ENCODE results near the gene HSP90AB1. TPM values are rescaled to one million over a fixed set of nuclear protein-coding genes. Genes with fewer than 3 reads are reported as not detected.

HSP90AB1 gene
- total and polyA plus RNA-seq, 9 of the 15 experiments (the other 6 are each of a cell fraction or from before 2014, with no cell fraction given), result 1,780 to 3,358 (median 2,262) TPM

DNA sequence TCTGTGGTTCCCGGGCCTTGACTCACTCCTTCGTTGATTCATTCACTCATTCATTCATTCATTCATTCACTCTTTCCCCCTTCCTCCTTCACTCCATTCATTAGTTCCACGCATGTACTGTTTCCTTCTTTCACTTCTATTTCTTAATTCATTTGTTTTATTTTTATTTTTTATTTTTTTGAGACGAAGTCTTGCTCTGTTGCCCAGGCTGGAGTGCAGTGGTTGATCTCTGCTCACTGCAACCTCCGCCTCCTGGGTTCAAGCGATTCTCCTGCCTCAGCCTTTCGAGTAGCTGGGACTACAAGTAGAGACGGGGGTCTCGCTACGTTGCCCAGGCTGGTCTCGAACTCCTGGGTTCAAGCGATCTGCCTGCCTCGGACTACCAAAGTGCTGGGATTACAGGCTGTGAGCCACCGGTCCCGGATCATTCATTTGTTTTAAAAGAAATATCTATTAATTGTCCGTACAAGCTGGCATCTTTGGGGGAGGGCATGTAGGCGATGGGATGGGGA, 18.9 kb downstream of the HSP90AB1 start (continued):
- TF ChIP-seq, protein P1, sequence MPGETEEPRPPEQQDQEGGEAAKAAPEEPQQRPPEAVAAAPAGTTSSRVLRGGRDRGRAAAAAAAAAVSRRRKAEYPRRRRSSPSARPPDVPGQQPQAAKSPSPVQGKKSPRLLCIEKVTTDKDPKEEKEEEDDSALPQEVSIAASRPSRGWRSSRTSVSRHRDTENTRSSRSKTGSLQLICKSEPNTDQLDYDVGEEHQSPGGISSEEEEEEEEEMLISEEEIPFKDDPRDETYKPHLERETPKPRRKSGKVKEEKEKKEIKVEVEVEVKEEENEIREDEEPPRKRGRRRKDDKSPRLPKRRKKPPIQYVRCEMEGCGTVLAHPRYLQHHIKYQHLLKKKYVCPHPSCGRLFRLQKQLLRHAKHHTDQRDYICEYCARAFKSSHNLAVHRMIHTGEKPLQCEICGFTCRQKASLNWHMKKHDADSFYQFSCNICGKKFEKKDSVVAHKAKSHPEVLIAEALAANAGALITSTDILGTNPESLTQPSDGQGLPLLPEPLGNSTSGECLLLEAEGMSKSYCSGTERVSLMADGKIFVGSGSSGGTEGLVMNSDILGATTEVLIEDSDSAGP (CRISPR knock-in tag; IDR thresholded peaks at IDR 0.05), result no peak
- TF ChIP-seq SMAD3 (CRISPR knock-in tag; conservative IDR thresholded peaks at IDR 0.05), result no peak
- TF ChIP-seq ARNT (IDR thresholded peaks at IDR 0.05), result peak; percentile 49 to 64; a peak in 2 of 4 replicates
- TF ChIP-seq NEUROD1 (IDR thresholded peaks at IDR 0.05; ENCODE audit: borderline replicate concordance, low read depth, low read length, partially characterized antibody), result no peak
- no peak for TF ChIP-seq CBFB (CRISPR knock-in tag; IDR thresholded peaks at IDR 0.05)
- no peak for TF ChIP-seq HMBOX1 (IDR thresholded peaks at IDR 0.05)
- TF ChIP-seq SREBF2 (CRISPR knock-in tag; IDR thresholded peaks at IDR 0.05), result no peak
- TF ChIP-seq, protein P2, sequence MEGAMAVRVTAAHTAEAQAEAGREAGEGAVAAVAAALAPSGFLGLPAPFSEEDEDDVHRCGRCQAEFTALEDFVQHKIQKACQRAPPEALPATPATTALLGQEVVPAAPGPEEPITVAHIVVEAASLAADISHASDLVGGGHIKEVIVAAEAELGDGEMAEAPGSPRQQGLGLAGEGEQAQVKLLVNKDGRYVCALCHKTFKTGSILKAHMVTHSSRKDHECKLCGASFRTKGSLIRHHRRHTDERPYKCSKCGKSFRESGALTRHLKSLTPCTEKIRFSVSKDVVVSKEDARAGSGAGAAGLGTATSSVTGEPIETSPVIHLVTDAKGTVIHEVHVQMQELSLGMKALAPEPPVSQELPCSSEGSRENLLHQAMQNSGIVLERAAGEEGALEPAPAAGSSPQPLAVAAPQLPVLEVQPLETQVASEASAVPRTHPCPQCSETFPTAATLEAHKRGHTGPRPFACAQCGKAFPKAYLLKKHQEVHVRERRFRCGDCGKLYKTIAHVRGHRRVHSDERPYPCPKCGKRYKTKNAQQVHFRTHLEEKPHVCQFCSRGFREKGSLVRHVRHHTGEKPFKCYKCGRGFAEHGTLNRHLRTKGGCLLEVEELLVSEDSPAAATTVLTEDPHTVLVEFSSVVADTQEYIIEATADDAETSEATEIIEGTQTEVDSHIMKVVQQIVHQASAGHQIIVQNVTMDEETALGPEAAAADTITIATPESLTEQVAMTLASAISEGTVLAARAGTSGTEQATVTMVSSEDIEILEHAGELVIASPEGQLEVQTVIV (CRISPR knock-in tag; IDR thresholded peaks at IDR 0.05; ENCODE audit: borderline replicate concordance), result no peak
- TF ChIP-seq, protein P3, sequence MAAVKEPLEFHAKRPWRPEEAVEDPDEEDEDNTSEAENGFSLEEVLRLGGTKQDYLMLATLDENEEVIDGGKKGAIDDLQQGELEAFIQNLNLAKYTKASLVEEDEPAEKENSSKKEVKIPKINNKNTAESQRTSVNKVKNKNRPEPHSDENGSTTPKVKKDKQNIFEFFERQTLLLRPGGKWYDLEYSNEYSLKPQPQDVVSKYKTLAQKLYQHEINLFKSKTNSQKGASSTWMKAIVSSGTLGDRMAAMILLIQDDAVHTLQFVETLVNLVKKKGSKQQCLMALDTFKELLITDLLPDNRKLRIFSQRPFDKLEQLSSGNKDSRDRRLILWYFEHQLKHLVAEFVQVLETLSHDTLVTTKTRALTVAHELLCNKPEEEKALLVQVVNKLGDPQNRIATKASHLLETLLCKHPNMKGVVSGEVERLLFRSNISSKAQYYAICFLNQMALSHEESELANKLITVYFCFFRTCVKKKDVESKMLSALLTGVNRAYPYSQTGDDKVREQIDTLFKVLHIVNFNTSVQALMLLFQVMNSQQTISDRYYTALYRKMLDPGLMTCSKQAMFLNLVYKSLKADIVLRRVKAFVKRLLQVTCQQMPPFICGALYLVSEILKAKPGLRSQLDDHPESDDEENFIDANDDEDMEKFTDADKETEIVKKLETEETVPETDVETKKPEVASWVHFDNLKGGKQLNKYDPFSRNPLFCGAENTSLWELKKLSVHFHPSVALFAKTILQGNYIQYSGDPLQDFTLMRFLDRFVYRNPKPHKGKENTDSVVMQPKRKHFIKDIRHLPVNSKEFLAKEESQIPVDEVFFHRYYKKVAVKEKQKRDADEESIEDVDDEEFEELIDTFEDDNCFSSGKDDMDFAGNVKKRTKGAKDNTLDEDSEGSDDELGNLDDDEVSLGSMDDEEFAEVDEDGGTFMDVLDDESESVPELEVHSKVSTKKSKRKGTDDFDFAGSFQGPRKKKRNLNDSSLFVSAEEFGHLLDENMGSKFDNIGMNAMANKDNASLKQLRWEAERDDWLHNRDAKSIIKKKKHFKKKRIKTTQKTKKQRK (IDR thresholded peaks at IDR 0.05; ENCODE audit: borderline replicate concordance, low read depth, low read length), result no peak
- TF ChIP-seq RBBP5 (IDR thresholded peaks at IDR 0.05; ENCODE audit: borderline replicate concordance, insufficient read depth, low read length, poor library complexity, severe bottlenecking), result no peak
- TF ChIP-seq PTRF (tag; IDR thresholded peaks at IDR 0.05), result 0 out of 2 replicates have a peak, but pooled peaks have one; percentile 26
- no peak for TF ChIP-seq ZMIZ1 (IDR thresholded peaks at IDR 0.05; ENCODE audit: low read depth in 2 of 2, low read length in 2 of 2)
- no peak for TF ChIP-seq ZBTB43 (CRISPR knock-in tag; IDR thresholded peaks at IDR 0.05)

Measured in K562 (cell line).